ENCODE data around the gene CYP2S1.

The CYP2S1 gene

GRCh38 chr19:41195675-41196497, 2.9 kb downstream of the CYP2S1 start:
- no peak for DNase-seq

- no peak for DNase-seq
Measured at GRCh38 chr19:41198559-41198958, 5.5 kb downstream of the CYP2S1 start.

DNA sequence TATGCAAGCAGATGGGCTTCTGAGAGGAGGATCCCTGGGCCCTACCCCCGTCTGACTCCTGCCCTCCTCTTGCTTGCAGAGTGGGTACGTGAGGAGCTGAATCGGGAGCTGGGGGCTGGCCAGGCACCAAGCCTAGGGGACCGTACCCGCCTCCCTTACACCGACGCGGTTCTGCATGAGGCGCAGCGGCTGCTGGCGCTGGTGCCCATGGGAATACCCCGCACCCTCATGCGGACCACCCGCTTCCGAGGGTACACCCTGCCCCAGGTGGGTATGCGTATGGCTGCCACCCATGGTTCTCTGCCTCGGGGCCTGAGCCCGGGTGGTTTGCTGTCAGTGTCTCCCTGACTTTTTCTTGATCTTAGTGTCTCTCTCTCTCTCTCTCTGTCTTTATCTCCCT, 10.4 kb downstream of the CYP2S1 start:
- DNase-seq, result no peak

DNA sequence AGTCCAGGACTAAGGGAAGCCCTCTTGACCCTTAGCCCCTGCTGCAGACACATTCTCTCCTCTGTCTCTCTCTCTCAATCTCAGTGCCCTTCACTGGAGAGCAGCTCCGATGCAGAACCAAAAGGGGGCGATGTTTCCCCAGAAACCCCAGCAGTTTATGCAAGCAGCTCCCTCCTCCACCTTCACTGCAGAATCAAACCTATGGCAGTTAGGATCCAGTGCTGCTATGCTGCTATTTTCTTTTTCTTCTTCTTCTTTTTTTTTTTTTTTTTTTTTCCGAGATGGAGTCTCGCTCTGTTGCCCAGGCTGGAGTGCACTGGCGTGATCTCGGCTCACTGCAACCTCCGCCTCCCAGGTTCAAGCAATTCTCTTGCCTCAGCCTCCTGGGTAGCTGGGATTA, 11.3 kb downstream of the CYP2S1 start:
- DNase-seq, result peak; percentile 70

DNA sequence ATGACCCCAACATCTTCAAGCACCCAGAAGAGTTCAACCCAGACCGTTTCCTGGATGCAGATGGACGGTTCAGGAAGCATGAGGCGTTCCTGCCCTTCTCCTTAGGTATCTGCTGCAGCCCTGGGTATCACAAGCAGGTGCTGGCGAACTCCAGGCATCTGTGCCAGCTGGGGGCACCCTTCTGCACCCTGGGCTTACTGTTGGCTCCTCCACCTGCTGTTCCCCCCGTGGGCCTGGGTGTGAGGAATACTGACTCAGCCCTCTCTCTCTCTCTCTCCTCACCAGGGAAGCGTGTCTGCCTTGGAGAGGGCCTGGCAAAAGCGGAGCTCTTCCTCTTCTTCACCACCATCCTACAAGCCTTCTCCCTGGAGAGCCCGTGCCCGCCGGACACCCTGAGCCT, 13.0 kb downstream of the CYP2S1 start:
- DNase-seq, result no peak

GRCh38 chr19:41206456-41206855, 13.4 kb downstream of the CYP2S1 start:
- DNase-seq, result no peak

DNA sequence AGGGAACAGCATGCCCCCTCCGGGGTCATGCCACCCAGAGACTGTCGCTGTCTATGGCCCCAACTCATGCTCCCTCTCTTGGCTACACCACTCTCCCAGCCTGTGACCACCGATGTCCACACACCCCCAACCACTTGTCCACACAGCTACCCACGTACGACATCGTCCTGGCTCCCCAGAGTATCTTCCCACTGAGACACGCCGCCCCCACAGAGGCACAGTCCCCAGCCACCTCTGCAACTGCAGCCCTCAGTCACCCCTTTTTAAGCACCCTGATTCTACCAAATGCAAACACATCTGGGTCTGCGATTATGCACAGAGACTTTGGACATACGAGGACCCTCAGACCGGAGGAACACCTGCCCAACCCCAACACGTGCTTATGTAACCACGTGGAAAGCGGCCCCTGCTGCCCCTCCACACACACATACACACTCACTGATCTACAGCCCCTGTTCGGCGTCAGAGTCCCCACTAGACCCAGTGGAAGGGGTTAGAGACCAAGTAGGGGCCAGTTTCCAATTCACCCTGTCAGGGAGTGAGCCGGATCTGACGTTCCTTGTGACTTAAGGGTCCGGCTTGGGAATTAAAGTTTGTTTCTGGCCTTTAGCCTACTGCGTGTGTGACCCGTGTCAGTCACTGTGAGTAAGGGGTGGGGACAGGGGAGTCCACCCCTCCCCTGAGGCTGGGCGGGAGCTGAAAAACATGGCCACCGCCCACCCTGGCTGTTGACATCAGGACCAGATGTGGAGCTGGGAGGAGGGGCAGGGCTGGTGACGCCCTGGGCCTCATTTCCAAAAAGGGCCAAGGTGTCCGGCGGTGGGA, 14.1 kb downstream of the CYP2S1 start:
- DNase-seq, result no peak

- no peak for DNase-seq
Measured at GRCh38 chr19:41214161-41214560, 21.1 kb downstream of the CYP2S1 start.

- no peak for DNase-seq
Measured at GRCh38 chr19:41217741-41218140, 24.7 kb downstream of the CYP2S1 start.

GRCh38 chr19:41218249-41218614, 25.2 kb downstream of the CYP2S1 start:
- DNase-seq, result no peak

DNA sequence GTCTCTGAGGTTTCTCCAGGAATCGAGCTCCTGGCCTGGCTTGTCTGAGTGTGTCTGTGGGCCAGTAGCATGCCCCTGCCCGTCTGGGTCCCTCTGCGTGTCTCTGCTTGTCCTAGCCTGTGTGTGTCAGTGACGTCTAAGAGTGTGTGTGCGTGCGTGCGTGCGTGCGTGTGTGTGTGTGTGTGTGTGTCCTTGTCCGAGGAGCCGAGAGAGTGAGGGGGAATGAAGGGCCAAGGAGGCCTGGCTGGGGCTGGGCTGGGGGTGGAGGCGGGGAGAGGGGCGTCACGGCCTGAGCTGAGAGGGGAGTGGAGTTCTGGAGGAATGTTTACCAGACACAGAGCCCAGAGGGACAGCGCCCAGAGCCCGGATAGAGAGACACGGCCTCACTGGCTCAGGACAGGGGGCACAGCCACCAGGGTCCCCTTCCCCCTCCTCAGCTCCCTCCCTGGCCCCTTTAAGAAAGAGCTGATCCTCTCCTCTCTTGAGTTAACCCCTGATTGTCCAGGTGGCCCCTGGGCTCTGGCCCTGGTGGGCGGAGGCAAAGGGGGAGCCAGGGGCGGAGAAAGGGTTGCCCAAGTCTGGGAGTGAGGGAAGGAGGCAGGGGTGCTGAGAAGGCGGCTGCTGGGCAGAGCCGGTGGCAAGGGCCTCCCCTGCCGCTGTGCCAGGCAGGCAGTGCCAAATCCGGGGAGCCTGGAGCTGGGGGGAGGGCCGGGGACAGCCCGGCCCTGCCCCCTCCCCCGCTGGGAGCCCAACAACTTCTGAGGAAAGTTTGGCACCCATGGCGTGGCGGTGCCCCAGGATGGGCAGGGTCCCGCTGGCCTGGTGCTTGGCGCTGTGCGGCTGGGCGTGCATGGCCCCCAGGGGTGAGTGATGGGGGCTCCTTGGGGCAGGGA, 25.8 kb downstream of the CYP2S1 start, which contains the start of gene AXL:
AXL (plus strand) TSS at position 609 of the 893 bp plus-strand sequence; CDS start at position 779, 170 bp downstream.
- no peak for DNase-seq

GRCh38 chr19:41219924-41220567, 27.0 kb downstream of the CYP2S1 start:
- no peak for DNase-seq

DNA sequence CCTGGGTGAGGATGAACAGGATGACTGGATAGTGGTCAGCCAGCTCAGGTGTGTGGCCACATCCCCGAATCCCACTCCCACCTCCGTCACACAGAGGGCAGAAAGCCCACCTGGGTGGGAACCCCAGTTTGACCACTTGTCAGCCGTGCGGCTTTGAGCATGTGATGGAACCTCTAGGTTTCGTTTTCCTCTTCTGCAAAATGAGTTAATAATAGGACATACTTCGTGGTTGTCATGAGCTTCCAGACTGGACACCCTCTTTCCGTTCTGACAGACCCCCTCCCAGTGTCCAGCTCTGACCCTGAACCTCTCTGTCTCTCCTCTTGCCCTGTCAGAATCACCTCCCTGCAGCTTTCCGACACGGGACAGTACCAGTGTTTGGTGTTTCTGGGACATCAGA, 27.8 kb downstream of the CYP2S1 start:
- no peak for DNase-seq

GRCh38 chr19:41221514-41222205, 28.6 kb downstream of the CYP2S1 start:
- no peak for DNase-seq

DNA sequence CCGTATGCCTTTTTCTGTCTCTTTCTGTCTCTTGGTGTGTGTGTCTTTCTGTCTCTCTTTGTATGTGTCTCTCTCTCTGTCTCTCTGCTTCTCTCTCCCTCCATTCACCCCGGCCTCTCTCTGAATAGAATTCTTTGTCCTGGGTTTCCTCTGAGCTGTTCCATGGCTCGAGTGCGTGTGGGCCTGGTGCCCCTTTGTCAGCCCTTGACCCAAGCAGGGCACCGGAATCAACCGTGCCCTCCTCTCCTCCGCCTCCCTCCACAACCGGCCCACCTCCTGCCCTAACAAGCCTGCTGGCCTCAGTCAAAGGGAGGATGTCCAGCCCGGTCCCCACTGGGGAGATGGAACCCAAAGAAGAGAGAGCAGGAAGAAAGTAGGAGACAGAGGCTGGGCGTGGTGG, 29.2 kb downstream of the CYP2S1 start:
- no peak for DNase-seq

DNA sequence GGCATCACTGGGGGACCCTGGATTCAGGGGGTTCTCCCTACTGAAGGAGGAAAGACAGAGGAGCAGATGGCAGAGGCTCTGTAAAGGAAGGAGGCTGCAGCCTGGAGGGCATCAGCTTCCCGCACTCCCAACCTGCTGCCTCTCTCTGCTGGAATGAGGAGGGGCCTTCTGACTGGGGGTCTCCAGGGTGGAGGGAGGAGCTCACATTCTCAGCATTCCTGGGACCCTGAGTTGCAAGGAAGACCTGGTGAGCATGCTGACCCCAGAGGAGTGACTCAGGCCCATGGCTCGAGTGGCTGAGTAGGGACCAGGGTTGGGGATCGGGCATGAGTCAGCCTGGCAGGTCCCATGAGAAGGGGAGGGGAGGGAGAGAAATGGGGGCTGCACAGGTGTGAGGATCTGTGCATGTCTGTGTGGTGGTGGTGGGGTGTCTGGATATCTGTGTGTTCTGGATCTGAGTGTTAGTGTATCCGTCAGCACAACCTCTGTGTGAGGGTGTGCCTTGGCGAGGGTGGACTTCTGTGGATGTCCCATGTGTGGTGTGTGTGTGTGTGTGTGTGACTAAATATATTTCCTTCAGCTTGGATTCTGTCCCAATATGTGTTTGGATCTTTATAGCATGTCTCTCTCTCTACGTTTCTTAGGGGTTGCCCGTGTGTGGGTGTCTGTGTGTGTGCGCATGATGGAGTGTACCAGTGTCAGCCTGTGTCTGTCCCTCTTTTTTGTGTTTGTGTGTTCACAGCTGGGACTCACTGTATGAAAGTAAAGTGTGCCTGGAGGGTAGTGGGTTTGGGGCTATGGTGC, 30.6 kb downstream of the CYP2S1 start:
- no peak for DNase-seq

GRCh38 chr19:41224632-41225031, 31.6 kb downstream of the CYP2S1 start:
- no peak for DNase-seq

- no peak for DNase-seq
Measured at GRCh38 chr19:41225238-41226052, 32.4 kb downstream of the CYP2S1 start.

DNA sequence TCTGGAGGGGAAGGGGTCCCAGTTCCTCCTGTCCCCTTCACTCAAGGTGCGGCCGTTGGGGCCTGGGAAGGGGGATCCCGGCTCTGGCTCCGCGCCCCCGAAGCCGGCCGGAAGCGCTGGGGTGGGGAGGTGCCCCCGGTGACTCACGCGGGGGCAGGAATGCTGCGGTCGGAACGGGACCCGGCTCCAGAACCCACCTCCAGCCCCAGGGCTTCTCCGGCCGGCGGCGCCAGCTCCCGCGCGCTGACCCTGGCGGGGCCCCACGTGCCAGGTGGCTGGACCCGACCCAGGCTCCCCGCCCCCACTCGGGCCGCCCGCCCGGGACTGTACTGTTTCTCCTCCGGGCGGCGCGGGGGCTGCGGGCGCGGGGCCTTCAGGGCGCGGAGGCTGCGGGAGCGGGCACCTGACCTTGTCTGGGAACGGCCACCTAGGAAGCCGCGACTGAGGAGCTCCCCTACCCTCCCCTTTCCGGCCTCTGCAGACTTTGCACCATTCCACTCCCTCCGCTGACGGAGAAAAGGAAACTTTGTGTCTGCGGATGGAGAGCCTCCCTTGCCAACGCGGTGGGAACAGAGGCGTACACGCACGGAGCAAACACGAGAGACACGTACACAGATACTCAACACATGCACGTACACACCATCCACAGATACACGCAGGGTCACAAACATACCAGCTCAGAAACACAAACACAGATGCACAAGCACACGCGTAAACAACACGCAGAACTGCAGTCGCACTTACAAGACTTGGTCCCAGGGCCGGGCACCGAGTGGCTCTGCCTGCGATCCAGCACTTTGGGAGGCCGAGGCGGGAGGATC, 33.2 kb downstream of the CYP2S1 start:
- DNase-seq, result no peak
